HG03520 (cell line): ENCODE measurements around the gene RBM4.
"Not testable (repeated sequence)": the region's sequence is repeated elsewhere in the genome, so short reads cannot be mapped to it uniquely, and the experiment has no call there.

Experiments used
- ATAC-seq: cut with Tn5 transposase; IDR thresholded peaks from one replicate; pipeline ENCODE4 v1.9.1; 2021; ENCODE audit warnings: mild to moderate bottlenecking, moderate library complexity; ENCODE audit not compliant: unreplicated experiment

RBM4 gene, protein sequence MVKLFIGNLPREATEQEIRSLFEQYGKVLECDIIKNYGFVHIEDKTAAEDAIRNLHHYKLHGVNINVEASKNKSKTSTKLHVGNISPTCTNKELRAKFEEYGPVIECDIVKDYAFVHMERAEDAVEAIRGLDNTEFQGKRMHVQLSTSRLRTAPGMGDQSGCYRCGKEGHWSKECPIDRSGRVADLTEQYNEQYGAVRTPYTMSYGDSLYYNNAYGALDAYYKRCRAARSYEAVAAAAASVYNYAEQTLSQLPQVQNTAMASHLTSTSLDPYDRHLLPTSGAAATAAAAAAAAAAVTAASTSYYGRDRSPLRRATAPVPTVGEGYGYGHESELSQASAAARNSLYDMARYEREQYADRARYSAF

DNA sequence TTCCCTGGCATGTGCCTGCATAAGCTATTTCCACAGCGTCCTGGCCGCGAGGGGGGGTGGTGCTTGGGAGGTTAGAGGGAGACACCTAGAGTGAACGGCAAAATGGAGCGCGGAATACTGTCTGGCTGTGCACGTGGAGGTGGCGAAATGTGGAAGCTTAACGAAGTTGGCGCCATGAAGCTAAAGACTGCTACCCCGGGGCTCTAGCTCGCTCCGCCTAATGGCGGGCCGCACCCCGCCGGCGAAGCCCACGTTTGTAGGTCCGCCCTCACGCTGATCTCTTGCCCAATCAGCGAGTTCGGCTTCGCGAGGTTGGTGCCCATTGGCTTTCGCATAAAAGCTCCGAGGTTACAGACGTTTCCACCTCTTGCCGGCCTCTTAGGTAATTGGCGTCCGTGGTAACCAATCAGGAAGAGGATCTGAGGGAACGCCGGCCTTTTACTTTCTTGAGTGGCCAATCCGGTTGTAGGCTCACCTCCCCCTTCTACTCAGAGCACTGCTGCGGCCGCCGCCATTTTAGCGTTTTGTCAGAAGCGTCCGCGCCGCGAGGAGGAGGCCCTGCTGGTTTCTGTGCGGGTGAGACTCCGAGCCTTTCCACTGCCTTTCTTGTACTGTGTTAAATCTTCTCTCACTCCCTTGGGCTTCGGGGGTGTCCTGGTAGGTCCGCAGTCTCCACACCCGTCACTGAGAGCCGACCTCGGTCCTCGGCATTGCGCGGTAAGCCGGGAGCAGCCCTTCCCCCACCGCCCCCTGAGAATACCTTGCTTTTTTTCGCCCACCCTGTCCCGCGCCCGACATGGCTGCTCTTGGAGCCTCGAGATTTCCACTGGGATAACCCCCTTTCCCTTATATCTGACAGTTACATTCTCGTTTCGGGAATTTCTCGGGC lies at the start of gene RBM4:
RBM4 (plus strand) TSS at position 527 of the 889 bp plus-strand sequence. CDS start 1,009 bp downstream, outside the sequence.
- peak; percentile 94 for ATAC-seq

DNA sequence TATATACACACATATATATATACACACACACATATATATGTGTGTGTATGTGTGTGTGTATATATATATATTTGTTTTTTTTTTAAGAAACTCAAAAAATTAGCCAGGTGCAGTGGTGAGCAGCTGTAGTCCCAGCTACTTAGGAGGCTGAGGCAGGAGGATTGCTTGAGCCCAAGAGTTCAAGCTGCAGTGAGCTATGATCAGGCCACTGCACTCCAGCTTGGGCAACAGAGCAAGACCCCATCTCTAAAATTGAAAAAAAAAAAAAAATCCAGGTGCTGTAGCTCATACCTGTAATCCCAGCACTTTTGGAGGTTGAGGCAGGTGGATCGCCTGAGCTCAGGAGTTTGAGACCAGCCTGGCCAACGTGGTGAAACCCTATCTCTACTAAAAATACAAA lies 49.2 kb upstream of the RBM4 start:
- not testable (repeated sequence) for ATAC-seq

DNA sequence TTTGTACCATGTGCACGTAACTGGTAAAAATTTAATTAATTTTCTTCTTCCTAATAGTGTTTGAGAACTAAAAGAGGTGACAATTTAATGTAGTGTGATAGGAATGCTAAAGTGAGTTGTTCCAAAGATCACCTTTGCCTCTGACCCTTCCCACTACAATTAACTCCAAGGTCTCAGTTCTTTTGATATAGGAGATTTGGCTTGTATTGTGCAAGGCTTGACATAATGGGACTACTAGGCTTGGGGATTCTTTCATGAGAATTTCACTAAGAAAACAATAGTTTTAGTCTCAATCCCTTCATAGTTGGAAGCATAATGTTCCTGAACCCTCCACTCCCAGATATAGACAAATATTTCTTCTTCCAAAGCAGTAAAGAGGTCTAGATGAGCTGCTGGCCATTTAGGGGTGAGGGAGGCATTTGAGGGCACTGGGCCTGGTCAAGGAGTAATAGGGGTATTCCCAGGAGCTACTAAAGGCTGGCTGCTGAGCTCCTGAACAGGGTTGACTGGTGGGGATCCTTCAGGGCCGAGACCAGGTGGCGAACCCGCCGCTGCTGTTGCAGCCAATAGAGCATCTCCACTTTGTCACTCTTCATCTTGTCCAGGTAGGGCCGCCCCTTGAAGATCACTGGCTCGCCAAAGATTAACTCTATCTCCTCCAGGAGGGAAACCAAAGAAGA lies 48.4 kb upstream of the RBM4 start:
- ATAC-seq, result no peak

DNA sequence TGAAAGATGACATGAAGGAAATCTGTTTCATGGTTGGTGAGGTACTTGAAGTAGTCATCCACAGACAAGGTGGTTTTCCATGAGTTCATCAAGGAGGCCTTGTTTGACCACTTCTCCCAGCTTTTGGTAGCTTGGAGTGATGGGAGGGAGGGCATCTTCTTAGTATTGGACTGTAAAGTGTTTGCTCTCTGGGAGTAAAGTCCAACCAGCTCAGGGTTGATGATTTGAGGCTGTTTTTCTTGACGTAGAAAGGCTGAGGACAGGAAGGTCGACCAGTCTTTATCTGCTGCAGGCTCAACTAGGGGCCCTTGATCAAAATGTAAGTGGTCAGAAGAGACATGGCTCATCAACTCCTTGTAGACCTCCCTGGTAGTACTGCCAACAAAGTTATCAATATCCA lies 47.3 kb upstream of the RBM4 start:
- ATAC-seq, result no peak

DNA sequence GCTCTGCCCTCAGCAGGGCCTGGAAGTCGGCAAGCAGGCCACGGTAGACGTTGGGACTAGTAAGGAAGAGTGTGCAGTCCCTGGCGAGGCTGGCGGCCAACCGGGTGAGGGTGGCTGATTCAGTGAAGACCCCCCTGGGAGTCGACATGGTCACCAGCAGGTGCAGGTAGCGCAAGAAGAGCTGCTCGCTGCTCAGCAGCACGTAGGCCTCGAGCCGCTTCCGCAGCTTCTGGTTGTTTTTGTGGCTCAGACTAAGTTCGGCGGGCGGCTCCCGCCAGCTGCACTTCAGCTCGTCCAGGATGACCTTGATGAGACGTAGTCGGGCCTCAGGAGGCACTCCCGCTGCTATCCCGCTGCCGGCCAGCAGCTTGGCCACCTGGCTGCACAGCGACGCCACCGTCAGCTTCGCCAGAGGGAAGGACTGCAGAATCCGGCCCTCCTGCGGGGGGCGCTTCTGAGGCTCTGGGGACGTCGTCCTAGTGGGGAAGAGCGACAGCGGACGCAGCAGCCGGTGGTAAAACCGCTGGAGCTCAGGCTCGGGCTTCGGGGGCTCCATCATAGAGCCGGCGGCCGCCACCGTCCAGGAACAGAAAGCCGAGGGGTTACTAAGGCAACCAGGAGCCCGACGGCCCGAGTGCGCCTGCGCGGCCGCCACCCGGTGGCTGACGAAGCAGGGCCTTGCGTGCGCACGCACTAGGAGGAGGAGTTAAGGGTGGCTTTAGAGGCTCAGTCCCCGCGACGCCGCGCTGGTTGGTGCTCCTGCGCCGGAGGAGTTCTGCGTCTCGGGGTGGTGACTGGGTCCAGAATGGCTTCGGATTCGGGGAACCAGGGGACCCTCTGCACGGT lies 45.8 kb upstream of the RBM4 start, which contains the start of the genes CCDC87 and CCS:
CCDC87 (minus strand) TSS at position 607 of the 846 bp plus-strand sequence; CDS start at position 559, 48 bp downstream.
CCS (plus strand) TSS at position 729 of the 846 bp plus-strand sequence; CDS start at position 806, 77 bp downstream.
- ATAC-seq, result peak; percentile 90

DNA sequence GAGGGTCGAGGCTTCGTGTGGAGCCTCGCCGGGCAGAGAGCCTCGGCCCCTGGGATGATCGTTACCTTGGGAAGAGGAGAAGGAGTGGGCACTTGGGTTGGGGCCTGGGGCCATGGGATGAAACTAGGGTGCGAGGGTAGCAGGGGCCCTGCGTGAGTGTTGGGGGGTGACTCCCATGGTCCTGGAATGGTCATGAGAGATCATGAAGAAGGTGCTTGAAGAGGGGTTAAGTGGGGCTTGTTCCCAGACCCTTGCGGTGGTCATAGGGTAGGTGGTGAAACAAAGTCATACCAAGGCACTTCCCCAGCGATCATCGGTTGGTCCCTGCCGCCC lies 45.2 kb upstream of the RBM4 start:
- peak; percentile 7 for ATAC-seq

DNA sequence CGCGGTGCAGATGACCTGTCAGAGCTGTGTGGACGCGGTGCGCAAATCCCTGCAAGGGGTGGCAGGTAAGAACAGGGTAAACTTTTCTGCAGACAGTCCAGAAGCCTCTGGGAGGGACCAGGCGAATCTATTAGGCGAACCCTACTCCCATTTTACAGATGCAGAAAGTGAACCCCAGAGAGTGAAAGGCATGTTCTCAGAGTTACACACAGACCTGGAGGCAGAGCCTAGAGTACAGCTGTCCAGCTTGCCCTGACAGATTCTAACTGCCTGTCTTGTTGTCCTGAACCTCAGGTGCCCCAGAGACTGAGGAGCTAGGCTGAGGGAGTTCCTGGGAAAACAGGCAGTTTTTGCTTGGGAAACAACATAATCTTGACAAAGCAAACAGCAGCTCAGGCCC lies 44.9 kb upstream of the RBM4 start:
- ATAC-seq, result no peak

DNA sequence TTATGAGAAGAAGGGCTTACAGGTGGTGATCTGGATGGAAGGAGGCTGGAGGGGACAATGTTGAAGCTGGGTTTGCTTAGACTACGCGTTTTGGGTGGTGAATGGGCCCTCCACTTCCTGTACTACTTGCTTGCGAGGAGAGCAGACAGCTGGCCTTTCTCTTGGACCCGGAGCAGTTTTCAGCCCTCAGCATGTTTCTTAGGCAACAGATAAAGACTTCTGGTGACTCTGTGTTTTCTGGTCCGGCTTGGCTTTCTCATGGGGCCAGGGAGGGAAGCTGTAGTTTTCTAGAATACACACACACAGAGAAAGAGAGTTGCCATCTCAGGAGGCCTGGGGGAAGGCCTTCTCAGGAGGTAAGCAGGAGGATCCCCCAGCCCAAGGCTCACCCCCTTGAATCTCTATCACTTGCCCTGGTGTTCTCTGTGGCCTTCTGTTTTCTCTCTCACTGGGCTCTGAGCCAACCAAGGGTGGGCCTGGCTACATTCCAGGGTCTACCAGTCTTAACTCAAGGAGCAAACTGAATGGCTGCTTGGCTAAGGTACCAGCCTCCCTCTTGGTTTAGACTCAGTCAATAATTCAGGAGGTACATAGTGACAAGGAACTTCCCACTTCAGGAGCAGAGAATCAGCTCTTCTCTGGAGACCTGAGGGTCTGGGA lies 43.1 kb upstream of the RBM4 start:
- no peak for ATAC-seq

DNA sequence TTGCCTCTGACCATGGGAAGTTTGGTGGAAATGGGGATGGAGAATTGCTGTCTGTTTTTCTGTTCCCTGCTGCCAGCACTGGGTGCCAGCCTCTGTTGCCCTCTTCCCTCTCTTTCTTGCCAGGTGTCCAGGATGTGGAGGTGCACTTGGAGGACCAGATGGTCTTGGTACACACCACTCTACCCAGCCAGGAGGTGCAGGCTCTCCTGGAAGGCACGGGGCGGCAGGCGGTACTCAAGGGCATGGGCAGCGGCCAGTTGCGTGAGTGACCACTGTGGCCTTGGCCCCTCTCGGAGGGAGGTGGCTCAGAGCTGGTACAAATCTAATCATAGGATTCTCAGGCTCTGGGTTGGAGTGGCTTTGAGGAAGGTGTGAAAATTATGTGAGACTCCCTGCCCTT lies 39.5 kb upstream of the RBM4 start:
- no peak for ATAC-seq

DNA sequence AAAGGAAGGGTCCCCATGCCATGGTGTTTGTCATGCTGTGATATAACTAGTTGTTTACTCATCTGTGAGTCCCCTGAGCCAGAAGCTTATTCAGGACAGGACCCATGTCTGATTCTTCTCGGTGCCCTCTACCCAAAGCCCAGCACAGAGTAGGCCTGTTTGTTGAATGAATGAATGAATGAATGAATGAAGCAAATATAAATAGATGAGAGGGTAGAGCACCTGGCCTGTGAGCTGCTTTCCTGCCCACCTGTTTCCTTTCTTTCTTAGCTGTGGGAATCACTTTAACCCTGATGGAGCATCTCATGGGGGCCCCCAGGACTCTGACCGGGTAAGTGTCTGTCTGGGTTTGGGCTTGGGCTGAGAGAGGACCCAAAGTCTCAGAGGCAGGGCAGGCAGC lies 38.3 kb upstream of the RBM4 start:
- no peak for ATAC-seq

DNA sequence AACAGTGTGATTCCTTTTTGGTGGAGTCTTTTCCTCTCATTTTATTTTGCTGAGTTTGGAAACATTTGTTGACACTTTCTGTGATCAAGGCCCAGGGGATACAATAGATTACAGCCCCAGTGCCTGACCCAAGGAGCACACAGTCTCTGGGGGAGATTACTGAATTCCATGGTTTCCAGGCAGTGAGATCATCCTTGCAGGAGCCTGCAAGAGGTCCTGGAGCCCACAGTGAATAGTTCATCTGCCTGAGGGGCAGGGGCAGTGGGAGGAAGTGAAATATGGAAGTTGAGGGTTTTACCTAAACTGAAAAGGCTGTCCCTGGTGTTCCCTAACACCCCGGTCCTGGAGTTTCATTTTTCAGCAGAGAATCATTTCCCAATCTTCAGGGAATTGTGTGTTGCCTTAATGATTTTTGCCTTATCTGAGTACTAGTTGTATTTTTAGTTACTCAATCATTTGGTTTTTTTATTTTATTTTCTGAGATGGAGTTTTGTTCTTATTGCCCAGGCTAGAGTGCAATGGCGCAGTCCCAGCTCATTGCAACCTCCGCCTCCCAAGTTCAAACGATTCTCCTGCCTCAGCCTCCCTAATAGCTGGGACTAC lies 37.8 kb upstream of the RBM4 start:
- ATAC-seq, result no peak

DNA sequence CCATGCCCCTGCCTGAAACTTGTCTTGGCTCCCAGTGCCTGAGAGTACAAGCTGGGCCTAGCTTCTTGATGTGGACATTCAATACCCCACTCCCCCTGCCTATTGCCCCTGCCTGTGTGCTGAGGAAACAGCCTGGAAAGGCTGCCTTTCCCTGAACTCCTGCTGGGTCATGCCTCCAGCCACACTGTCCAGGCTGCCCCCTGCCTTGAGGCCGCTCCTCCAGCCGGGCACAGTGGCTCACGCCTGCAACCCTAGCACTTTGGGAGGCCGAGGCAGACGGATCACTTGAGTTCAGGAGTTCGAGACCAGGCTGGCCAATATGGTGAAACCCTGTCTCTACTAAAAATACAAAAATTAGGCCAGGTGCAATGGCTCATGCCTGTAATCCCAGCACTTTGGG lies 35.4 kb upstream of the RBM4 start:
- no peak for ATAC-seq

DNA sequence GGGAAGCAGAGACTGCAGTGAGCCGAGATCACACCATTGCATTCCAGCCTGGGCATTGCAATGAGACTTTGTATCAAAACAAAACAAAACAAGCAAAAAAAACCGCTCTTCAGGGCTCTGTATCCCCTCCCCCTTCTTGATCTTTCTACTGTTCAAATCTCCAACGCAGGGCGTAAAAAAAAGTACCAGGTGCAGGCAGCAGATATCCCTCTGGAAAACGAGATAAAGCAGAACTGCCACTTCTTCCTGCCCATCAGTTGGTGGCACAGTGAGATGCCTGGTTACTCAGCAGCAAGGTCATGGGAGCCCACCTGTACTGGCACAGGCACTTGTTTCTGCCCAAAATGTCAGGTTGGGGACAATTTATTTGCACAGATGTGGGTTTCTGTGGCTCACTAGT lies 34.3 kb upstream of the RBM4 start:
- no peak for ATAC-seq

DNA sequence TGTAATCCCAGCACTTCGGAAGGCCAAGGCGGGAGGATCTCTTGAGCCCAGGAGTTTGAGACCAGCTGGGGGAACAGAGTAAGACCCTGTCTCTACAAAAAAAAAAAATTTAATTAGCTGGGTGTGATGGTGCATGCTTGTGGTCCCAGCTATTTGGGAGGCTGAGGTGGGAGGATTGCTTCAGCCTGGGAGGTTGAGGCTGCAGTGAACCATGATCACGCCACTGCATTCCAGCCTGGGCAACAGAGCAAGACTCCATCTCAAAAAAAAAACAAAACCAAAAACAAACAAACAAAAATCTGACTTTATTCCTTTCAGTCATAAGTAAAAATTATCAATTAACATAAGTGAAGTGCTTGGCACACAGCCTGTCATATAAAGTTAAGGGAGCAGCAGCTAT lies 31.9 kb upstream of the RBM4 start:
- ATAC-seq, result not testable (repeated sequence)

DNA sequence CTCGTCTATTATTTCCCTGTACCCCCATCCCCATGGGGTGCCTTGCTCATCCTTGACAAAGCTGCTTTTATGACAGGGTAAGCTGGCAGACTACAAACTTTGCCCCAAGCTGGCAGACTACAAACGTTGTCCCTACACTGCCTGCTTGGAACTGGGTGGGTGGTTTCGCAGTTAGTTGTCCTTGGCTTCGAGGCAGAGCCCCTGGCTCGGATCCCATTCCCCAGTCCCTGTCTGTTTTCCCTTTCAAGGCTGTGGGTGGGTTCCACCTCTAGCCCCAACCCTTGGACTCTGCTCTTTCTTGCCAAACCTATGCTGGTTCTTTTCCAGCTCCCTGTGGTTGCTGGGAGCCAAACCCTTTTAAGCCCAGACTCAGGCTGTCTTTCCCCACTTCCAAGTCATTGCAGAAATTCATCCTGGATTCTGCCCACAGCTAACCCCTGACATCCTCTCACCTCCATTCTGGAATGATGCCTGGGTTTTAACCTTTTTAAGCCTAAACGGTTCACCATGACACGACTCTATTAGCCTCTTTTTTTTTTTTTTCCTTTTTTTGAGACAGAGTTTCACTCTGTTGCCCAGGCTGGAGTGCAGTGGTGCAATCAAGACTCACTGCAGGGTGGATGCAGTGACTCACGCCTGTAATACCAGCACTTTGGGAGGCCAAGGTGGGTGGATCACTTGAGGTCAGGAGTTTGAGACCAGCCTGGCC lies 31.2 kb upstream of the RBM4 start:
- ATAC-seq, result no peak

DNA sequence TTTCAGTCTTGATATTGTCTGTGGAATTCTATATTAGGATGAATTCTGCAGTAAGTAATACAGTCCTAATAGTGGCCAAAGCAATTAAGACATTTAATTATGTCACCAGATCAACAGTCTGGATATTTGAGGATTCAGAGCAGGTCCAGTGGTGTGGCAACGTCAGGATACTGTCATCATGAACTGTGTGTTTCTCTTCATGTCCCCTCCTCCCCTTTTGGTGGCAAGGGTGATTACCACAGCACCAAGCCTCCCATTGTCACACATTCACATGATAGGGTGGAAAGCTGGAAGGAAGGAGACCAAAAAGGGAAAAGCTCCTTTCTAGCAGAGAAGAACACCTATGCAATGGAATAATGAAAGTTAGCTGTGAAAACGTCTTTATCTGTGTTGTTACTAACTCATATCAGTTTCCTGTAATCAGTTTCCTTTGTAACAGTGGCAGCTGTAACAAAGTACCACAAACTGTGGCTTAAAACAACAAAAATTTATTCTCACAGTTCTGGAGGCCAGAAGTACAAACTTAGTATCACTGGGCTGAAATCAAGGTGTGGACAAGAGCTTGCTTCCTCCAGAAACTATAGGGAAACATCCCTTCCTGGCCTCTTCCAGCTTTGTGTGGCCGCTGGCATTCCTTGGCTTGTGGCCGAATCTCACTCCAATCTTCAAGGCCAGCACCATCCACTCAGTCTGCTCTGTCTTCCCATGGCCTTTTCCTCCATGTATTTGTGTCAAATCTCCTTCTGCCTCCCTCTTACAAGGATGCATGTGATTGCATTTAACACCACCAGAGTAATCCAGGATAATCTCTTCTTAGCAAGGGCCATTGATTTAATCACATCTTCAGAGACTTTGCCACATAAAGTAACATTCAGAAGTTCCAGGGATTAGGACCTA lies 28.5 kb upstream of the RBM4 start:
- ATAC-seq, result no peak

DNA sequence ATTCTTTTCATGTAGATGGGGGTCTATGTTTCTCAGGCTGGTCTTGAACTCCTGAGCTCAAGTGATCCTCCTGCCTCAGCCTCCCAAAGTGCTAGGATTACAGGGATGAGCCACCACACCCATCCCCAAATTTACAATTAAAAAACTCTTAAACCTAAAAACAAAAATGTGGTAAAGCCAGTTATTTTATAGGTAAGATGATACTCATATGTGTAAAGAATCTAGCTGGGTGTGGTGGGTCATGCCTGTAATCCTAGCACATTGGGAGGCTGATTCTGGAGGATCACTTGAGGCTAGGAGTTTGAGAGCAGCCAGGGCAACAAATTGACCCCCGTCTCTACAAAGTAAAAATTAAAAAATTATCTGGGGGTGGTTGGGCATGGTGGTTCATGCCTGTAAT lies 26.0 kb upstream of the RBM4 start:
- no peak for ATAC-seq

DNA sequence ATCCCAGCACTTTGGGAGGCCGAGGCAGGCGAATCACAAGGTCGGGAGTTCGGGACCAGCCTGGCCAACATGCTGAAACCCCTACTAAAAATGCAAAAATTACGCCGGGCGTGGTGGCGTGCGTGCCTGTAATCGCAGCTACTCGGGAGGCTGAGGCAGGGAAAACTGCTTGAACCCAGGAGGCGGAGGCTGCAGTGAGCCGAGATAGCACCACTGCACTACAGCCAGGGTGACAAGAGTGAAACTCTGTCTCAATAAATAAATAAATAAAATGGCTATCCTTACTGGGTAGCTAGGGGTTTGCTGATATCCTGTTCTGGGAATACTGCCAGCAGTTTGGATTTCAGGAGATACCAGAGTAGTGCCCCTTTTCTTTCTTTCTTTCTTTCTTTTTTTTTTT lies 24.4 kb upstream of the RBM4 start:
- ATAC-seq, result no peak
